Right lobe of liver (tissue), 6 donors: ENCODE results near the gene IL1RL1. TPM values are rescaled to one million over a fixed set of nuclear protein-coding genes. Genes with fewer than 3 reads are reported as not detected.

Experiments used
- ATAC-seq, 4 donors: fragments of 200-7000 bp; cut with Tn5 transposase; one replicate each; pipeline ENCODE4 v1.9.1; 2020; ENCODE audit warnings: mild to moderate bottlenecking in 4 of 4, moderate library complexity in 4 of 4
- DNase-seq, 3 donors: peaks; one replicate each; pipeline ENCODE4 v3.0.0-alpha.2; 2020
- H3K27ac ChIP-seq, 3 donors: fragments of 200-600 bp; one replicate each; pipeline ENCODE4 v1.8.0; 2022
- H3K27me3 ChIP-seq, 2 donors: fragments of 200-600 bp; one replicate each; pipeline ENCODE4 v1.8.0; 2022
- H3K36me3 ChIP-seq, 4 donors: fragments of 200-600 bp; sonication (generic) in 1 of 4; one replicate each; pipeline versions ENCODE4 v1.5.1 to v1.8.0; 2017 to 2022; ENCODE audit warnings: control low read depth in 1 of 4
- H3K4me1 ChIP-seq, 4 donors: fragments of 200-600 bp; sonication (generic) in 1 of 4; one replicate each; pipeline versions ENCODE4 v1.5.1 to v1.8.0; 2017 to 2022; ENCODE audit warnings: control low read depth in 1 of 4
- H3K4me3 ChIP-seq, 3 donors: fragments of 200-600 bp; one replicate each; pipeline ENCODE4 v1.8.0; 2022
- H3K9me3 ChIP-seq, 4 donors: fragments of 200-600 bp; sonication (generic) in 1 of 4; one replicate each; pipeline versions ENCODE4 v1.5.1 to v1.8.0; 2017 to 2022; ENCODE audit warnings: control low read depth in 1 of 4
- CTCF ChIP-seq, 4 donors: fragments of 200-600 bp in 3 of 4; fragments of 450-650 bp in 1 of 4; IDR thresholded peaks; one replicate each; pipeline versions ENCODE4 v1.5.1 to v1.8.0; 2016 to 2022; ENCODE audit warnings: antibody characterized with exemption in 4 of 4, mild to moderate bottlenecking in 2 of 4
- POLR2A ChIP-seq: fragments of 450-650 bp; IDR thresholded peaks from one replicate; pipeline ENCODE4 v1.6.1; 2017; ENCODE audit warnings: antibody characterized with exemption, mild to moderate bottlenecking
- WGBS: methylation state at CpG from one replicate; pipeline ENCODE4 v1.1.6; 2018; ENCODE audit warnings: low coverage, low lambda C conversion rate; ENCODE audit not compliant: insufficient coverage; ENCODE audit errors: missing lambda C conversion rate; 5-methylcytosine and 5-hydroxymethylcytosine counted together
- intact Hi-C, 2 donors: fragments of 100-400 bp; cut with DNase I; formaldehyde crosslinking; loops; one replicate each; pipeline versions ENCODE4 v1.11.2 to v1.14.1; 2022
- total RNA-seq, 6 experiments: library from RNA; depleted of rRNA in 2 of 6; stranded (reverse); fragments of >200 nt in 2 of 6; fragmentation: NEBNext Ultra II Directional in 3 of 6; extraction: Animal tissue kit (Norgen Biotek cat#: 25700) in 3 of 6; gene quantifications; one replicate each; pipeline versions ENCODE4 v1.1.0 to v1.2.4, GENCODE V29; 2016 to 2023
- donor health status: DM: no; HTN: yes; CAD: no.
- donor health status: DM: no; HTN: no; CAD: no.
- donor health status: DM: no; HTN: no; CAD: no.
- donor health status: DM: no; HTN: yes; CAD: no.
- donor health status: DM: no; HTN: yes; CAD: no.

IL1RL1 gene
- total RNA-seq, 6 experiments from 2014 or later: 2.0 to 18.0 (median 4.2) TPM

GRCh38 chr2:102346381-102347130 lies 35.2 kb downstream of the IL1RL1 start:
- Histone ChIP-seq H3K36me3 (no peaks in the 10 kb centered on the region), H3K27me3 (no peaks in the 10 kb centered on the region), H3K9me3 (no peaks in the 10 kb centered on the region), H3K27ac (no peak overlapping the region), H3K4me1 (no peaks in the 10 kb centered on the region), H3K4me3 (no peak overlapping the region)
- no peak for DNase-seq
- 79% methylated on average over 7 of the region's 7 CpGs for WGBS
- ATAC-seq: no peak
- intact Hi-C loops: no loop called here
- TF ChIP-seq POLR2A: no peak
- TF ChIP-seq CTCF (IDR thresholded peaks at IDR 0.05): no peak

- no peaks in the 10 kb centered on the region for H3K4me1 ChIP-seq
- TF ChIP-seq POLR2A (no peak), CTCF (IDR thresholded peaks at IDR 0.05) (no peak)
- WGBS: no CpG with 5 or more reads among the region's 1 CpG
- H3K27ac ChIP-seq: no peak overlapping the region
- H3K9me3 ChIP-seq: no peaks in the 10 kb centered on the region
- H3K27me3 ChIP-seq: no peaks in the 10 kb centered on the region
- H3K4me3 ChIP-seq: no peak overlapping the region
- ATAC-seq (peak in 1 of 4 donors; percentile 21), DNase-seq (no peak)
- H3K36me3 ChIP-seq: no peaks in the 10 kb centered on the region
- intact Hi-C loops: no loop called here
Observed at GRCh38 chr2:102350137-102350793, 38.9 kb downstream of the IL1RL1 start.

- intact Hi-C loops: no loop called here
- Histone ChIP-seq H3K27ac (peak within 1 kb of the TSS; percentile 86 to 94 (median 90)), H3K36me3 (no peaks in the 10 kb centered on the region), H3K27me3 (no peaks in the 10 kb centered on the region), H3K4me1 (peaks cover 0 to 7% (median 0%) of the 10 kb centered on the region in 4 donors), H3K4me3 (peak within 1 kb of the TSS; percentile 78 to 95 (median 85)), H3K9me3 (no peaks in the 10 kb centered on the region)
- ATAC-seq (peak; percentile 99 to 100 (median 99)), DNase-seq (peak; percentile 90 to 91 (median 91))
- TF ChIP-seq POLR2A (peak; percentile 71), CTCF (IDR thresholded peaks at IDR 0.05) (peak; percentile 77 to 89 (median 84))
- WGBS: under 1% methylated on average over 26 of the region's 69 CpGs
Observed at GRCh38 chr2:102355526-102356380, 44.4 kb downstream of the IL1RL1 start, which contains the start of gene IL18R1. Gene IL18R1, plus strand, starts transcription at chr2:102355796. Its CDS starts 6,865 bp downstream, at chr2:102362661.

GRCh38 chr2:102356381-102356712 lies 45.0 kb downstream of the IL1RL1 start:
- H3K4me1 ChIP-seq: peaks cover 0 to 7% (median 0%) of the 10 kb centered on the region in 4 donors
- no peaks in the 10 kb centered on the region for H3K27me3 ChIP-seq
- intact Hi-C loops: no loop called here
- no peaks in the 10 kb centered on the region for H3K36me3 ChIP-seq
- ATAC-seq (no peak), DNase-seq (no peak)
- H3K4me3 ChIP-seq: peak overlapping the region; percentile 78 to 95 (median 85)
- H3K27ac ChIP-seq: peak overlapping the region; percentile 86 to 94 (median 90)
- H3K9me3 ChIP-seq: no peaks in the 10 kb centered on the region
- no peak for TF ChIP-seq CTCF (IDR thresholded peaks at IDR 0.05)
- no peak for TF ChIP-seq POLR2A
- 3% methylated on average over 7 of the region's 7 CpGs for WGBS
